C4-2B (cell line): ENCODE measurements around the gene ZNF18.

Experiments used
- CTCF ChIP-seq: fragments of 450-650 bp; conservative IDR thresholded peaks from 2 replicates; pipeline ENCODE4 v1.5.1; 2017; ENCODE audit warnings: mild to moderate bottlenecking
- ZFX ChIP-seq: fragments of 450-650 bp; IDR thresholded peaks from 2 replicates; pipeline ENCODE4 v1.6.1; 2017

- TF ChIP-seq CTCF (no peak), ZFX (no peak)
Observed at GRCh38 chr17:11996722-11997146, 541 bp downstream of the ZNF18 start.
